Heart right ventricle (tissue), 16 donors: ENCODE data around the gene APOD. TPM values are rescaled to one million over a fixed set of nuclear protein-coding genes. Genes with fewer than 3 reads are reported as not detected.

Experiments
- ATAC-seq, 8 donors: fragments of 200-7000 bp; cut with Tn5 transposase; one replicate each; pipeline ENCODE4 v1.9.1; 2020; ENCODE audit warnings: mild to moderate bottlenecking in 8 of 8, moderate library complexity in 8 of 8, moderate number of reproducible peaks in 1 of 8
- DNase-seq, 2 donors: peaks; one replicate each; pipeline ENCODE4 v3.0.0-alpha.2; 2020
- H3K27ac ChIP-seq, 10 donors: fragments of 200-600 bp; sonication (generic) in 2 of 10; one replicate each; pipeline versions ENCODE4 v1.5.0 to v1.8.0; 2020 to 2022; ENCODE audit warnings: mild to moderate bottlenecking in 3 of 10
- H3K27me3 ChIP-seq, 7 donors: fragments of 200-600 bp; one replicate each; pipeline ENCODE4 v1.8.0; 2021 to 2022; ENCODE audit warnings: mild to moderate bottlenecking in 2 of 7
- H3K36me3 ChIP-seq, 9 donors: fragments of 200-600 bp; sonication (generic) in 1 of 9; one replicate each; pipeline versions ENCODE4 v1.5.0 to v1.8.0; 2020 to 2022; ENCODE audit warnings: mild to moderate bottlenecking in 2 of 9
- H3K4me1 ChIP-seq, 9 donors: fragments of 200-600 bp; sonication (generic) in 1 of 9; one replicate each; pipeline versions ENCODE4 v1.5.0 to v1.8.0; 2020 to 2022; ENCODE audit warnings: mild to moderate bottlenecking in 4 of 9
- H3K4me3 ChIP-seq, 10 donors: fragments of 200-600 bp; sonication (generic) in 2 of 10; one replicate each; pipeline versions ENCODE4 v1.5.0 to v1.8.0; 2020 to 2022; ENCODE audit warnings: mild to moderate bottlenecking in 7 of 10, moderate library complexity in 2 of 10
- H3K9me3 ChIP-seq, 11 donors: fragments of 200-600 bp in 10 of 11; sonication (generic) in 2 of 11; one replicate each; pipeline versions ENCODE4 v1.5.0 to v1.8.0; 2013 to 2022; ENCODE audit warnings: mild to moderate bottlenecking in 2 of 11, control low read depth in 1 of 11, moderate library complexity in 1 of 11
- WGBS, 2 donors: extraction: QIAGEN DNeasy Blood & Tissue Kit; methylation state at CpG; one replicate each; pipeline ENCODE4 v1.1.7; 2013; ENCODE audit warnings: inconsistent platforms in 1 of 2; 5-methylcytosine and 5-hydroxymethylcytosine counted together
- intact Hi-C, 10 donors: fragments of 100-400 bp; cut with DNase I; formaldehyde crosslinking; loops; one replicate each; pipeline versions ENCODE4 v1.11.1 to v1.14.2; 2022
- polyA plus RNA-seq, 2 donors: library from polyadenylated mRNA; stranded (reverse); fragments of 200-250 nt; gene quantifications; one replicate each; pipeline ENCODE4 v1.2.3, GENCODE V29; 2013
- total RNA-seq, 10 donors: library from RNA; stranded (reverse); fragmentation: NEBNext Ultra II Directional in 3 of 10; extraction: Animal tissue kit (Norgen Biotek cat#: 25700) in 3 of 10; gene quantifications; one replicate each; pipeline versions ENCODE4 v1.2.1 to v1.2.4, GENCODE V29; 2021 to 2023
- TF ChIP-seq, protein P1 (sequence below), 9 donors: fragments of 200-600 bp; sonication (generic) in 2 of 9; IDR thresholded peaks; one replicate each; pipeline versions ENCODE4 v1.5.0 to v1.8.0; 2021 to 2022; ENCODE audit warnings: antibody characterized with exemption in 9 of 9, mild to moderate bottlenecking in 5 of 9, moderate library complexity in 1 of 9
- donor health status: Arrhythmogenic right ventricular cardiomyopathy.
- donor health status: ischemic (EF 13 %, LVEDD 7.1; RV severe dilation, severe dysfunction).
- donor health status: healthy with polysubstance abuse.
- donor health status: DM: no; HTN: yes; CAD: no.
- donor health status: DM: no; HTN: no; CAD: no.
- donor health status: ischemic (EF 25% LVEDD 6.9; RV normal size, moderate dysfunction).
- donor health status: ischemic (EF 25% LVEDD 5.7; RV mildly dilated, moderate dysfunction).
- donor health status: healthy.
- donor health status: DM: yes; HTN: yes; CAD: no.
- donor health status: Ischemic cardiomyopathy.
- donor health status: ischemic (EF 35%, LVEDD 5.7; RV mildly dilated, moderate dysfunction).
- donor health status: nonischemic (EF 11% LVEDD 7.7; RV severe dilation, severe dysfunction).
- donor health status: DM: yes; HTN: yes; CAD: no.
- donor health status: PGD.
- donor health status: ischemic (EF 29% LVEDD 5.4; RV normal size, mild dysfunction).
- donor health status: nonischemic (EF 23%, LVEDD 6.1; RV moderate dilation, normal function).

The APOD gene
- total and polyA plus RNA-seq, 12 donors, result 73.9 to 582 (median 109) TPM

DNA sequence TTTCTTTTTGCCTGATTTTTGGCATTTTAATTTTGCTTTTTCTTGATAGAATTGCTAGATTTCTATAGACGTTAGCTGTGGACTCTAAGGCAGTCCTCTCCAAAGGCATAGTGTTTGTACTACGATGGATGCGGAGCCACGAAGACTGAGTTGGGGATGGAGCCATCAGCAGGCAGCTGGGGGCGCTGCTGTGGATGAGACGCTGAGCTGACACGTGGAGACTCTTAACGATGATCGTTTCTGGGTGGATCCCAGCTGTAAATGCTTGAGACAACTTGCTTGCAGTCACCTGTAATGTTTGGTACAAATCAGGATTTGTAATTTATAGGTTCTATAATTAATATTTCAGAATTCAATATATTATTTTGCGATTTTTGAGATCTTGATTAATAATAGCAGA lies 27.4 kb downstream of the APOD start:
- 39% methylated on average over 10 of the region's 10 CpGs for WGBS, 2 donors
- peak in 1 of 8 donors; percentile 42 for ATAC-seq
- no peak overlapping the region for H3K4me3 ChIP-seq
- H3K9me3 ChIP-seq, result no peaks in the 10 kb centered on the region
- intact Hi-C loops, result no loop called here
- no peak for DNase-seq
- TF ChIP-seq, protein P1, sequence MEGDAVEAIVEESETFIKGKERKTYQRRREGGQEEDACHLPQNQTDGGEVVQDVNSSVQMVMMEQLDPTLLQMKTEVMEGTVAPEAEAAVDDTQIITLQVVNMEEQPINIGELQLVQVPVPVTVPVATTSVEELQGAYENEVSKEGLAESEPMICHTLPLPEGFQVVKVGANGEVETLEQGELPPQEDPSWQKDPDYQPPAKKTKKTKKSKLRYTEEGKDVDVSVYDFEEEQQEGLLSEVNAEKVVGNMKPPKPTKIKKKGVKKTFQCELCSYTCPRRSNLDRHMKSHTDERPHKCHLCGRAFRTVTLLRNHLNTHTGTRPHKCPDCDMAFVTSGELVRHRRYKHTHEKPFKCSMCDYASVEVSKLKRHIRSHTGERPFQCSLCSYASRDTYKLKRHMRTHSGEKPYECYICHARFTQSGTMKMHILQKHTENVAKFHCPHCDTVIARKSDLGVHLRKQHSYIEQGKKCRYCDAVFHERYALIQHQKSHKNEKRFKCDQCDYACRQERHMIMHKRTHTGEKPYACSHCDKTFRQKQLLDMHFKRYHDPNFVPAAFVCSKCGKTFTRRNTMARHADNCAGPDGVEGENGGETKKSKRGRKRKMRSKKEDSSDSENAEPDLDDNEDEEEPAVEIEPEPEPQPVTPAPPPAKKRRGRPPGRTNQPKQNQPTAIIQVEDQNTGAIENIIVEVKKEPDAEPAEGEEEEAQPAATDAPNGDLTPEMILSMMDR (IDR thresholded peaks at IDR 0.05), result peak in 6 of 9 donors; percentile 20 to 47 (median 37)
- H3K4me1 ChIP-seq, result peaks cover 0 to 9% (median 4%) of the 10 kb centered on the region in 9 donors
- H3K27ac ChIP-seq, result no peak overlapping the region
- no peaks in the 10 kb centered on the region for H3K27me3 ChIP-seq
- no peaks in the 10 kb centered on the region for H3K36me3 ChIP-seq

DNA sequence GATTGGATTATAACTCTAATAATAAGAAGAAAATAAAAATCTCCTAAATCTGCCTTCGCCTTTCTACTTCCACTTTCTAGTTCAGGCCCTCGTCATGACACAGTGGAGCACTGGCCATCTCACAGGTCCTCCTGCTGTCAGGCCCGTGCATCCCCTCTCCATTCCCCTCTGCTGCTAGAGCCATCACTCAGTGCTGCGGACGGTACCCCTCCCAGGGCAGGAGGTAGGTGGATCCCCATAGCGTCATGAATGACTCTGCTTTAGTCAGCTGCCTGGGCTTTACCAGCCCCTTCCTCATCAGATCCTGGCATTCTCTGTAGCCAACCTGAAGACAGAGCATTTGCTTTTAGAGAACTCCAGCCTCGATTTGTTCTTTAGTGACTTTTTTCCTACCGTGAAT lies 28.6 kb downstream of the APOD start:
- TF ChIP-seq, protein P1 (IDR thresholded peaks at IDR 0.05), result no peak
- H3K27ac ChIP-seq, result no peak overlapping the region
- peaks cover 2 to 22% (median 16%) of the 10 kb centered on the region in 9 donors for H3K4me1 ChIP-seq
- ATAC-seq, result no peak
- no peak overlapping the region for H3K4me3 ChIP-seq
- H3K27me3 ChIP-seq, result no peaks in the 10 kb centered on the region
- no peak for DNase-seq
- intact Hi-C loops, result no loop called here
- 80 to 85% methylated on average over 8 of the region's 8 CpGs for WGBS, 2 donors
- H3K36me3 ChIP-seq, result no peaks in the 10 kb centered on the region
- no peaks in the 10 kb centered on the region for H3K9me3 ChIP-seq

- intact Hi-C loops, result no loop called here
- Histone ChIP-seq H3K27me3 (no peaks in the 10 kb centered on the region), H3K4me1 (peaks cover 5 to 26% (median 22%) of the 10 kb centered on the region in 9 donors), H3K9me3 (no peaks in the 10 kb centered on the region), H3K36me3 (no peaks in the 10 kb centered on the region), H3K4me3 (no peak overlapping the region), H3K27ac (no peak overlapping the region)
- WGBS, 2 donors, result 96% methylated on average over 15 of the region's 15 CpGs
- DNase-seq (no peak), ATAC-seq (no peak)
- TF ChIP-seq, protein P1 (IDR thresholded peaks at IDR 0.05), result no peak
Observed at GRCh38 chr3:195554458-195554857, 29.3 kb downstream of the APOD start.

DNA sequence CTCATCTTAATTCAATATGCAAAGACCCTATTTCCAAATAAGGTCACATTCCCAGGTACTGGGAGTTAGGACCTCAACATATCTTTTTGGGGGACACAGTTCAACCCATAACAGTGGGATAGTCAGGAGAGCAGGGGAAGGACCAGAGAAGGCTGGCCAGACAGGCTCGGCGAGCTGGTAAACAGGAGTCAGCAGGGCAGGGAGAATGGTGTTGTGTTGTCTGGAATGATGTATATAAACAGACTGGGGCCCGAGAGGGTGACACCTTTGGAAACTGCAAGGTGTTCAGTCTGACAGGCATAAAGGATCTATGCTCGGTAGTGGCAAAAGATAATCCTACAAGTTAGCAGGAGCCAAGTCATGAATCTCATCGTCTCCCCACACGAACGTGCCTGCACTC lies 30.5 kb downstream of the APOD start:
- Histone ChIP-seq H3K36me3 (no peaks in the 10 kb centered on the region), H3K4me1 (peaks cover 5 to 33% (median 19%) of the 10 kb centered on the region in 9 donors), H3K4me3 (no peak overlapping the region), H3K27ac (peak overlapping the region in 1 of 10 donors; percentile 26), H3K9me3 (no peaks in the 10 kb centered on the region), H3K27me3 (no peaks in the 10 kb centered on the region)
- WGBS, 2 donors, result 87 to 90% methylated on average over 7 of the region's 7 CpGs
- intact Hi-C loops, result no loop called here
- DNase-seq (no peak), ATAC-seq (no peak)
- TF ChIP-seq, protein P1 (IDR thresholded peaks at IDR 0.05), result no peak
